ENCODE results near the gene CTRB2.

Gene CTRB2

GRCh38 chr16:75206749-75207451 lies at the start of gene CTRB2:
CTRB2 (minus strand) TSS chr16:75207161; CDS start chr16:75207141, 20 bp downstream.
- DNase-seq (ENCODE audit: low read depth in 2 of 2), result no peak

- no peak for DNase-seq (ENCODE audit: low read depth in 2 of 2)
Observed at GRCh38 chr16:75256059-75256571, 49.2 kb upstream of the CTRB2 start.

- DNase-seq (ENCODE audit: low read depth in 2 of 2), result no peak
Observed at GRCh38 chr16:75254359-75254837, 47.4 kb upstream of the CTRB2 start.

- no peak for DNase-seq (ENCODE audit: low read depth in 2 of 2)
Observed at GRCh38 chr16:75252946-75253911, 46.3 kb upstream of the CTRB2 start.

GRCh38 chr16:75252049-75252864 lies 45.3 kb upstream of the CTRB2 start:
- no peak for DNase-seq (ENCODE audit: low read depth in 2 of 2)

- peak in 1 of 2 donors; percentile 28 for DNase-seq (ENCODE audit: low read depth in 2 of 2)
Observed at GRCh38 chr16:75251280-75252048, 44.5 kb upstream of the CTRB2 start, which contains the start of gene BCAR1. BCAR1 (minus strand) TSS chr16:75251624; CDS start chr16:75251482, 142 bp downstream.

GRCh38 chr16:75250809-75251279 lies 43.9 kb upstream of the CTRB2 start:
- no peak for DNase-seq (ENCODE audit: low read depth in 2 of 2)

- no peak for DNase-seq (ENCODE audit: low read depth in 2 of 2)
Observed at GRCh38 chr16:75250089-75250808, 43.3 kb upstream of the CTRB2 start.

GRCh38 chr16:75249441-75249840 lies 42.5 kb upstream of the CTRB2 start:
- no peak for DNase-seq (ENCODE audit: low read depth in 2 of 2)

- DNase-seq (ENCODE audit: low read depth in 2 of 2), result no peak
Observed at GRCh38 chr16:75248536-75249380, 41.8 kb upstream of the CTRB2 start.

- no peak for DNase-seq (ENCODE audit: low read depth in 2 of 2)
Observed at GRCh38 chr16:75248142-75248535, 41.2 kb upstream of the CTRB2 start.

- DNase-seq (ENCODE audit: low read depth in 2 of 2), result no peak
Observed at GRCh38 chr16:75247249-75247648, 40.3 kb upstream of the CTRB2 start.

GRCh38 chr16:75246504-75247205 lies 39.7 kb upstream of the CTRB2 start:
- no peak for DNase-seq (ENCODE audit: low read depth in 2 of 2)

- DNase-seq (ENCODE audit: low read depth in 2 of 2), result no peak
Observed at GRCh38 chr16:75244844-75245758, 38.1 kb upstream of the CTRB2 start.

- DNase-seq (ENCODE audit: low read depth in 2 of 2), result no peak
Observed at GRCh38 chr16:75244225-75244809, 37.4 kb upstream of the CTRB2 start.

- no peak for DNase-seq (ENCODE audit: low read depth in 2 of 2)
Observed at GRCh38 chr16:75243667-75244224, 36.8 kb upstream of the CTRB2 start.
